Measurements from ENCODE around the gene MEIOB.
"Not testable (repeated sequence)": the region's sequence is repeated elsewhere in the genome, so short reads cannot be mapped to it uniquely, and the experiment has no call there.

Gene MEIOB

GRCh38 chr16:1819611-1820010 is 52.4 kb downstream of the MEIOB start:
- H3K9me3 Mint-ChIP-seq = no peaks in the 10 kb centered on the region

DNA sequence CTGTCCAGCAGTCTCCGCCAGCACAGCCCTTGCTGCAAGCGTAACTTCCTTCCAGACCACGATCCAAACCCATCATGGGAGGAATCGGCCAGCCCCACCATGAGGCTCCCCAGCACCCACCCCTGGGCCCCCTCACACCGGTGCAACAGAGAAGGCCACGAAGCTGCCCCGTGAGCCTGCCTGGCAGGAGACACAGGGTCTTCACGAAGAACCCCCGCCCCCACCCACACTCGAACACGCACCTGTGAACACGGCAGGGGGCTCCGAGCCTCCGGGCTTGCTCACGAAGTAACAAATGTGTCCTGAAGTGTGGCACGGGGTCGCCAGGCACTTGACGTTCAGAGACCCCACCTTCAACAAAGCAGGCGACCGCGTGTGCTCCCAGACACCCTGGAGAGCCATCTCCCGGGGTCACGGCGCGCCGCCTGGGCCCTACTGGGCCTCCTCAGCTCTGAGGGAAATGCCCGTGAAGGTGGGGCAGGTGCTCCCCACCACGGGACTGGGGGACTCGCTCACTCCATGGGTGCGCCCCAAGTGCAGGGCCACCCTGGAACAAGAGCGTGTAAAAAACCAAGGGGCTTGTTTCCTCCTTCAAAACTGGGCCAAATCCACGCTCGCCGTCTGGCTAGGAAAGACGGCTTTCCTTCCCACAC is 53.0 kb downstream of the MEIOB start:
- H3K36me3 Mint-ChIP-seq = peaks cover 18% of the 10 kb centered on the region
- no peaks in the 10 kb centered on the region for H3K9me3 Mint-ChIP-seq
- H3K4me1 Mint-ChIP-seq = peaks cover 4% of the 10 kb centered on the region
- no peak overlapping the region for H3K4me3 Mint-ChIP-seq
- no peaks in the 10 kb centered on the region for H3K27me3 Mint-ChIP-seq
- no peak for ATAC-seq
- H3K27ac Mint-ChIP-seq = no peak overlapping the region

More at GRCh38 chr16:1819611-1820010, 52.4 kb downstream of the MEIOB start:
- H3K36me3 Mint-ChIP-seq = peaks cover 17% of the 10 kb centered on the region
- peaks cover 10% of the 10 kb centered on the region for H3K4me1 Mint-ChIP-seq
- no peak for ATAC-seq
- no peak overlapping the region for H3K4me3 Mint-ChIP-seq
- H3K27me3 Mint-ChIP-seq = no peaks in the 10 kb centered on the region
- no peak overlapping the region for H3K27ac Mint-ChIP-seq

DNA sequence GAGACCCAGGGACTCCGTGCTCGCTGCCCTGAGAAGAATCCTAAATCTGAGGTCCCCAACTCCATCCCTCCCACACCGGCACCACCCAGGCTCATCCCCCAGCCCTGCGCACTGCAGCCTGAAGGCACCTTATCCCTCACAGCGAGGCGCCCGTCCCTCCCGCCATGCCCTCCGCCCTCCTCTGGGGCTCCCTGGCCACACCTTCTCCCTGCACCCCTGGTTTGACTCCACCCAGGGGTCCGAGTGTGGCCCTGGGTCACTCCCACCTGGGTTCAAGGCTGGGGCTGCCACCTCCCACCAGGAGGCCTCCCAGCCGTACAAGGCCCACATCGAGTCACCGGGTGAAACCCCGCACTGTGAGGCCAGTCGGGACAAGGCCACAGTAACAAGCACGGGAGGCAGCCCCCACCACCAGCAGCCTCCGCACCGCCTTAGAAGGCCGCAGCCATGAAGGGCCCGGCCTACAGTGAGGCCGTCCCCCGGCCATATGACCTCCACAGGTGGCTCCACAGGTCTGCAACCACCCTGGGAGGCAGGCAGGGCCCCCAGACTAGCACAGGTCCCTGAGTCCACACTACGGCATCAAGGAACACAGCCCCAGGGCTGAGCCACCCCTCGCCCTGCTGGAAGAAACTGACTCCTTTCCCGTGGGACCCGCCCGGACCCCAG is 53.6 kb downstream of the MEIOB start:
- Mint-ChIP-seq H3K9me3 (no peaks in the 10 kb centered on the region), H3K4me1 (no peaks in the 10 kb centered on the region), H3K36me3 (peaks cover 24% of the 10 kb centered on the region), H3K4me3 (no peak overlapping the region), H3K27ac (no peak overlapping the region), H3K27me3 (no peaks in the 10 kb centered on the region)
- peak; percentile 11 for ATAC-seq

- H3K4me1 Mint-ChIP-seq = no peaks in the 10 kb centered on the region
- no peaks in the 10 kb centered on the region for H3K27me3 Mint-ChIP-seq
- peaks cover 28% of the 10 kb centered on the region for H3K36me3 Mint-ChIP-seq
- no peak overlapping the region for H3K27ac Mint-ChIP-seq
- ATAC-seq = no peak
- H3K4me3 Mint-ChIP-seq = no peak overlapping the region
- no peaks in the 10 kb centered on the region for H3K9me3 Mint-ChIP-seq
Observed at GRCh38 chr16:1817716-1818115, 54.2 kb downstream of the MEIOB start.

DNA sequence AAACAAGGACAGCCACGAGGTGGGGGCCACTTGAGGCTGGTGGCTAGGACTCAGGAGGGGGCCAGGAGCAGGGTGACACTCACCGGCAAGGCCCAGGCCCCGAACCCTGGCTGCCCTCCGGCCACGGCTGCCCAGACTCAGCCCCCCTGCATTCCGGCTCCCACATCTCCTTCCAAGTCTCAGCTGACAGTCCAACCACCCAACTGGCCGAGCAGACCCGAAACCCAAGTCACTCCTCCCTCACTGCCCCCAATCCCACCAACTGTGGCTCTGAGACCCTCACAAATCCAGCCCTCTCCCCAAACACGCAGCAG is 54.7 kb downstream of the MEIOB start:
- Mint-ChIP-seq H3K36me3 (peaks cover 28% of the 10 kb centered on the region), H3K27ac (no peak overlapping the region), H3K9me3 (no peaks in the 10 kb centered on the region), H3K27me3 (no peaks in the 10 kb centered on the region), H3K4me1 (no peaks in the 10 kb centered on the region), H3K4me3 (no peak overlapping the region)
- no peak for ATAC-seq

GRCh38 chr16:1816396-1817275 is 55.3 kb downstream of the MEIOB start:
- H3K36me3 Mint-ChIP-seq = peaks cover 28% of the 10 kb centered on the region
- no peaks in the 10 kb centered on the region for H3K27me3 Mint-ChIP-seq
- ATAC-seq = peak; percentile 35
- no peaks in the 10 kb centered on the region for H3K4me1 Mint-ChIP-seq
- no peak overlapping the region for H3K27ac Mint-ChIP-seq
- H3K4me3 Mint-ChIP-seq = no peak overlapping the region
- no peaks in the 10 kb centered on the region for H3K9me3 Mint-ChIP-seq

GRCh38 chr16:1815461-1815860 is 56.5 kb downstream of the MEIOB start:
- Mint-ChIP-seq H3K4me3 (no peak overlapping the region), H3K9me3 (no peaks in the 10 kb centered on the region), H3K27me3 (no peaks in the 10 kb centered on the region), H3K36me3 (peaks cover 28% of the 10 kb centered on the region), H3K4me1 (no peaks in the 10 kb centered on the region), H3K27ac (no peak overlapping the region)
- ATAC-seq = no peak

GRCh38 chr16:1812732-1813163 is 59.2 kb downstream of the MEIOB start:
- no peaks in the 10 kb centered on the region for H3K9me3 Mint-ChIP-seq
- no peak overlapping the region for H3K27ac Mint-ChIP-seq
- no peaks in the 10 kb centered on the region for H3K4me1 Mint-ChIP-seq
- ATAC-seq = no peak
- peaks cover 48% of the 10 kb centered on the region for H3K36me3 Mint-ChIP-seq
- no peak overlapping the region for H3K4me3 Mint-ChIP-seq
- no peaks in the 10 kb centered on the region for H3K27me3 Mint-ChIP-seq

DNA sequence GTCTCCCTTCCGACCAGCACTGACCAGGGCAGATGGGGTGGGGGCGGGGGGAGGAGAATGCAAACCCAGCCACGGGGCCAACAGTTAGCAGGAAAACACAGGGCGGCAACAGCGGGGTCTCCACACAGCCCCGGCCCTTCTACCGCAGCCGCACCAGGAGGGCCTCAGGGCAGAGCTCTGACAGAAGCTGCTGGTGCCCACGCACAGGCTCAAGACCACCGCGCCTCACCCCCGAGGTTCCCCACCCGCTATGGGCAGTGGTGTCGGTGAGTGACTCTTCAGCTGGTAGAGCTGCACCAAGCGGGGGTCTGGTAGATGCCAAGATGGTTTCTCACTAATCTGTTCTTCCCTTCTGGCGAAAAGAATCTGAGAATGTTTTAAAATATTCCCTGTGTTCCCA is 61.4 kb downstream of the MEIOB start:
- Mint-ChIP-seq H3K36me3 (peaks cover 63% of the 10 kb centered on the region), H3K4me1 (no peaks in the 10 kb centered on the region), H3K9me3 (no peaks in the 10 kb centered on the region), H3K27ac (no peak overlapping the region), H3K27me3 (no peaks in the 10 kb centered on the region), H3K4me3 (no peak overlapping the region)
- no peak for ATAC-seq

- ATAC-seq = no peak
- Mint-ChIP-seq H3K4me3 (no peak overlapping the region), H3K27ac (no peak overlapping the region), H3K4me1 (no peaks in the 10 kb centered on the region), H3K36me3 (peaks cover 63% of the 10 kb centered on the region), H3K27me3 (no peaks in the 10 kb centered on the region), H3K9me3 (no peaks in the 10 kb centered on the region)
Observed at GRCh38 chr16:1810106-1810505, 61.9 kb downstream of the MEIOB start.

GRCh38 chr16:1809281-1809801 is 62.6 kb downstream of the MEIOB start:
- no peak for ATAC-seq
- H3K4me1 Mint-ChIP-seq = peaks cover 5% of the 10 kb centered on the region
- H3K36me3 Mint-ChIP-seq = peaks cover 64% of the 10 kb centered on the region
- H3K4me3 Mint-ChIP-seq = no peak overlapping the region
- no peaks in the 10 kb centered on the region for H3K27me3 Mint-ChIP-seq
- no peak overlapping the region for H3K27ac Mint-ChIP-seq
- H3K9me3 Mint-ChIP-seq = no peaks in the 10 kb centered on the region

GRCh38 chr16:1808691-1809090 is 63.3 kb downstream of the MEIOB start:
- Mint-ChIP-seq H3K27ac (no peak overlapping the region), H3K36me3 (peaks cover 60% of the 10 kb centered on the region), H3K27me3 (no peaks in the 10 kb centered on the region), H3K4me1 (peaks cover 5% of the 10 kb centered on the region), H3K9me3 (no peaks in the 10 kb centered on the region), H3K4me3 (no peak overlapping the region)
- no peak for ATAC-seq

GRCh38 chr16:1807626-1808025 is 64.3 kb downstream of the MEIOB start:
- no peak for ATAC-seq
- Mint-ChIP-seq H3K36me3 (peaks cover 52% of the 10 kb centered on the region), H3K4me3 (no peak overlapping the region), H3K27me3 (no peaks in the 10 kb centered on the region), H3K27ac (no peak overlapping the region), H3K4me1 (peaks cover 5% of the 10 kb centered on the region), H3K9me3 (no peaks in the 10 kb centered on the region)

GRCh38 chr16:1800701-1801100 is 71.3 kb downstream of the MEIOB start:
- Mint-ChIP-seq H3K4me3 (no peak overlapping the region), H3K4me1 (peaks cover 5% of the 10 kb centered on the region), H3K27ac (no peak overlapping the region), H3K9me3 (peaks cover 13% of the 10 kb centered on the region), H3K27me3 (no peaks in the 10 kb centered on the region), H3K36me3 (peaks cover 35% of the 10 kb centered on the region)
- no peak for ATAC-seq

DNA sequence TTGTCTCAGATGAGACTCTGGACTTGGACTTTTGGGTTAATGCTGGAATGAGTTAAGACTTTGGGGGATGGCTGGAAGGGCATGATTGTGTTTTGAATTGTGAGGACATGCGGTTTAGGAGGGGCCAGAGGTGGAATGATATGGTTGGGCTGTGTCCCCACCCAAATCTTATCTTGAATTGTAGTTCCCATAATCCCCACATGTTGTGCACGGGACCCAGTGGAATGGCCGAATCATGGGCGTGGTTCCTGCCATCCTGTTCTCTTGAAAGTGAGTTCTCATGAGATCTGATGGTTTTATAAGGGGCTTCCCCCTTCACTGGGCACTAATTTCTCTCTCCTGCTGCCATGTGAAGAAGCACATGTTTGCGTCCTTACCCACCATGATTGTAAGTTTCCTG is 72.7 kb downstream of the MEIOB start:
- Mint-ChIP-seq H3K36me3 (peaks cover 26% of the 10 kb centered on the region), H3K9me3 (peaks cover 13% of the 10 kb centered on the region)
- H3K27me3 Mint-ChIP-seq, ATAC-seq, H3K4me3 Mint-ChIP-seq, H3K4me1 Mint-ChIP-seq, H3K27ac Mint-ChIP-seq: not testable (repeated sequence)
